ENCODE measurements around the gene CAPN5.

- TF ChIP-seq CTCF (IDR thresholded peaks at IDR 0.05): no peak
- TF ChIP-seq POLR2A (IDR thresholded peaks at IDR 0.05): no peak
Observed at GRCh38 chr11:77150836-77151235, 84.1 kb downstream of the CAPN5 start.
